Fibroblast of the aortic adventitia (primary cell): ENCODE results near the gene ENO1. TPM values are rescaled to one million over a fixed set of nuclear protein-coding genes. Genes with fewer than 3 reads are reported as not detected.

Experiments used
- DNase-seq: peaks from one replicate; pipeline ENCODE4 v3.0.0-alpha.2; 2010; ENCODE audit warnings: low read depth
- H3K4me3 ChIP-seq: 2 replicates; pipeline ENCODE4 v1.5.1; 2011; ENCODE audit warnings: low read depth, mild to moderate bottlenecking, control low read depth, low read length, moderate library complexity
- CTCF ChIP-seq: IDR thresholded peaks from 2 replicates; pipeline ENCODE4 v1.5.1; 2011; ENCODE audit warnings: mild to moderate bottlenecking, low read length, control low read depth, inconsistent platforms; ENCODE audit not compliant: insufficient read depth
- total RNA-seq: library from RNA; depleted of rRNA; stranded (reverse); fragments of >200 nt; gene quantifications from 2 replicates; pipeline ENCODE4 v1.2.3, GENCODE V29; 2012; ENCODE audit warnings: low replicate concordance

The ENO1 gene
- total RNA-seq, 1 donor, result 1,443 TPM

- DNase-seq, result no peak
- H3K4me3 ChIP-seq, result no peak overlapping the region
- TF ChIP-seq CTCF, result no peak
Measured at GRCh38 chr1:8863138-8863537, 15.3 kb downstream of the ENO1 start.

- peak; percentile 69 for TF ChIP-seq CTCF
- DNase-seq, result no peak
Measured at GRCh38 chr1:8862528-8862927, 16.0 kb downstream of the ENO1 start.

GRCh38 chr1:8860738-8861516, 17.6 kb downstream of the ENO1 start:
- DNase-seq, result no peak

More at GRCh38 chr1:8862528-8862927, 16.0 kb downstream of the ENO1 start:
- H3K4me3 ChIP-seq, result no peak overlapping the region

GRCh38 chr1:8858888-8859706, 19.4 kb downstream of the ENO1 start:
- TF ChIP-seq CTCF, result peak; percentile 68
- DNase-seq, result peak; percentile 78
- no peak overlapping the region for H3K4me3 ChIP-seq

More at GRCh38 chr1:8860738-8861516, 17.6 kb downstream of the ENO1 start:
- no peak for TF ChIP-seq CTCF
- no peak overlapping the region for H3K4me3 ChIP-seq

- DNase-seq, result peak; percentile 87
- no peak overlapping the region for H3K4me3 ChIP-seq
- TF ChIP-seq CTCF, result no peak
Measured at GRCh38 chr1:8858112-8858668, 20.3 kb downstream of the ENO1 start.

- H3K4me3 ChIP-seq, result no peak overlapping the region
- TF ChIP-seq CTCF, result no peak
- DNase-seq, result no peak
Measured at GRCh38 chr1:8856689-8857412, 21.6 kb downstream of the ENO1 start.
